Loucy (cell line): ENCODE measurements around the gene WFIKKN1.

Experiments
- EZH2phosphoT487 ChIP-seq: fragments of 200-600 bp; IDR thresholded peaks from 2 replicates; pipeline ENCODE4 v1.6.1; 2018; ENCODE audit warnings: antibody characterized with exemption, mild to moderate bottlenecking, moderate library complexity, borderline replicate concordance
- TF ChIP-seq, protein P1 (sequence below): fragments of 200-600 bp; sonication (generic); conservative IDR thresholded peaks from 2 replicates; pipeline ENCODE4 v1.5.1; 2014; ENCODE audit warnings: mild to moderate bottlenecking, antibody characterized with exemption, low read length

DNA sequence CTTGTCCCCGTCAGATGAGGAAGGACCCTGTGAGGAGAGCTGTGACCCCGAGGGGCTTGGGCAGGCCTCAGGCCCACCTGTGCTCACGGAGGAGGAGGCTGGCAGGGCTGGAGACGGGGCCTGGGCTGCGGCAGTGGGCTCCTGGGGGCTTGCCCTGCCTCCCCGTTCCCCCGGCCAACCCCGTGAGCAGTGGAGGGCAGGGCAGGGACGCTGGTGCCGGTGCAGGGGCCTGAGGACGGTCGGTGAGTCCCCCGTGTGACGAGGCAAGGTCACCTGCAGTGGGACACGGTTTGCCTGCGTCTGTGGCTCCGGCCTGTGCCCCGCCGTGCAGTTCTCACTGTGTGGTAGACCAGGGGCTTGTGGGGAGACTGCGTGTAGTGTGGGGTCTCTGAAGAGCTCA lies 28.8 kb downstream of the WFIKKN1 start:
- TF ChIP-seq, protein P1, sequence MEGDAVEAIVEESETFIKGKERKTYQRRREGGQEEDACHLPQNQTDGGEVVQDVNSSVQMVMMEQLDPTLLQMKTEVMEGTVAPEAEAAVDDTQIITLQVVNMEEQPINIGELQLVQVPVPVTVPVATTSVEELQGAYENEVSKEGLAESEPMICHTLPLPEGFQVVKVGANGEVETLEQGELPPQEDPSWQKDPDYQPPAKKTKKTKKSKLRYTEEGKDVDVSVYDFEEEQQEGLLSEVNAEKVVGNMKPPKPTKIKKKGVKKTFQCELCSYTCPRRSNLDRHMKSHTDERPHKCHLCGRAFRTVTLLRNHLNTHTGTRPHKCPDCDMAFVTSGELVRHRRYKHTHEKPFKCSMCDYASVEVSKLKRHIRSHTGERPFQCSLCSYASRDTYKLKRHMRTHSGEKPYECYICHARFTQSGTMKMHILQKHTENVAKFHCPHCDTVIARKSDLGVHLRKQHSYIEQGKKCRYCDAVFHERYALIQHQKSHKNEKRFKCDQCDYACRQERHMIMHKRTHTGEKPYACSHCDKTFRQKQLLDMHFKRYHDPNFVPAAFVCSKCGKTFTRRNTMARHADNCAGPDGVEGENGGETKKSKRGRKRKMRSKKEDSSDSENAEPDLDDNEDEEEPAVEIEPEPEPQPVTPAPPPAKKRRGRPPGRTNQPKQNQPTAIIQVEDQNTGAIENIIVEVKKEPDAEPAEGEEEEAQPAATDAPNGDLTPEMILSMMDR, result no peak
- TF ChIP-seq EZH2phosphoT487, result no peak
